D721Med (cell line): ENCODE results near the gene ZFP2.
A peak's percentile ranks its signal among the peaks of the same experiment; 100 is the strongest.

Experiments used
- DNase-seq: peaks from one replicate; pipeline ENCODE4 v3.0.0; 2011; ENCODE audit warnings: low spot score; ENCODE audit not compliant: insufficient read length
- FAIRE-seq: peaks from 2 replicates; lab custom pipeline; 2011; peaks lifted over from hg19 to GRCh38; lab: Jason Lieb, UNC
- TF ChIP-seq, protein P1 (sequence below): IDR thresholded peaks from 2 replicates; pipeline ENCODE4 v1.5.1; 2012; ENCODE audit warnings: mild to moderate bottlenecking, control low read depth; ENCODE audit not compliant: insufficient read depth; ENCODE audit errors: missing control alignments

ZFP2 gene

DNA sequence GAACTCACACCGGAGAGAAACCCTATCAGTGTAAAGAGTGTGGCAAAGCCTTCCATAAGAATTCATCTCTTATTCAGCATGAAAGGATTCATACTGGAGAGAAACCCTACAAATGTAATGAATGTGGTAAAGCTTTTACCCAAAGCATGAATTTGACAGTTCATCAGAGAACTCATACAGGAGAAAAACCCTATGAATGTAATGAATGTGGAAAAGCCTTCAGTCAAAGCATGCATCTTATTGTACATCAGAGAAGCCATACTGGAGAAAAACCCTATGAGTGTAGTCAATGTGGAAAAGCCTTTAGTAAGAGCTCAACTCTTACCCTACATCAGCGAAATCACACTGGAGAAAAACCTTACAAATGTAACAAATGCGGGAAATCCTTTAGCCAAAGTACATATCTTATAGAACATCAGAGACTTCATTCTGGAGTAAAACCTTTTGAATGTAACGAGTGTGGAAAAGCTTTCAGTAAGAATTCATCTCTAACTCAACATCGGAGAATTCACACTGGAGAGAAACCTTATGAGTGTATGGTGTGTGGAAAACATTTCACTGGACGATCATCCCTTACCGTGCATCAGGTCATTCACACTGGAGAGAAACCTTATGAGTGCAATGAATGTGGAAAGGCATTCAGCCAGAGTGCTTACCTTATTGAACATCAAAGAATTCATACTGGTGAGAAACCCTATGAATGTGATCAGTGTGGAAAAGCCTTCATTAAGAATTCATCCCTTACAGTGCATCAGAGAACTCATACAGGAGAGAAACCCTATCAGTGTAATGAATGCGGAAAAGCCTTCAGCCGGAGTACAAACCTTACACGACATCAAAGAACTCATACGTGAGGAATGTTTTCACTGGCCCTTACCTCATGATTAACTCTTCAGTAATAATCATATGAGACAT lies 36.4 kb downstream of the ZFP2 start:
- TF ChIP-seq, protein P1, sequence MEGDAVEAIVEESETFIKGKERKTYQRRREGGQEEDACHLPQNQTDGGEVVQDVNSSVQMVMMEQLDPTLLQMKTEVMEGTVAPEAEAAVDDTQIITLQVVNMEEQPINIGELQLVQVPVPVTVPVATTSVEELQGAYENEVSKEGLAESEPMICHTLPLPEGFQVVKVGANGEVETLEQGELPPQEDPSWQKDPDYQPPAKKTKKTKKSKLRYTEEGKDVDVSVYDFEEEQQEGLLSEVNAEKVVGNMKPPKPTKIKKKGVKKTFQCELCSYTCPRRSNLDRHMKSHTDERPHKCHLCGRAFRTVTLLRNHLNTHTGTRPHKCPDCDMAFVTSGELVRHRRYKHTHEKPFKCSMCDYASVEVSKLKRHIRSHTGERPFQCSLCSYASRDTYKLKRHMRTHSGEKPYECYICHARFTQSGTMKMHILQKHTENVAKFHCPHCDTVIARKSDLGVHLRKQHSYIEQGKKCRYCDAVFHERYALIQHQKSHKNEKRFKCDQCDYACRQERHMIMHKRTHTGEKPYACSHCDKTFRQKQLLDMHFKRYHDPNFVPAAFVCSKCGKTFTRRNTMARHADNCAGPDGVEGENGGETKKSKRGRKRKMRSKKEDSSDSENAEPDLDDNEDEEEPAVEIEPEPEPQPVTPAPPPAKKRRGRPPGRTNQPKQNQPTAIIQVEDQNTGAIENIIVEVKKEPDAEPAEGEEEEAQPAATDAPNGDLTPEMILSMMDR, result no peak
- DNase-seq, result no peak
- FAIRE-seq, result no peak

DNA sequence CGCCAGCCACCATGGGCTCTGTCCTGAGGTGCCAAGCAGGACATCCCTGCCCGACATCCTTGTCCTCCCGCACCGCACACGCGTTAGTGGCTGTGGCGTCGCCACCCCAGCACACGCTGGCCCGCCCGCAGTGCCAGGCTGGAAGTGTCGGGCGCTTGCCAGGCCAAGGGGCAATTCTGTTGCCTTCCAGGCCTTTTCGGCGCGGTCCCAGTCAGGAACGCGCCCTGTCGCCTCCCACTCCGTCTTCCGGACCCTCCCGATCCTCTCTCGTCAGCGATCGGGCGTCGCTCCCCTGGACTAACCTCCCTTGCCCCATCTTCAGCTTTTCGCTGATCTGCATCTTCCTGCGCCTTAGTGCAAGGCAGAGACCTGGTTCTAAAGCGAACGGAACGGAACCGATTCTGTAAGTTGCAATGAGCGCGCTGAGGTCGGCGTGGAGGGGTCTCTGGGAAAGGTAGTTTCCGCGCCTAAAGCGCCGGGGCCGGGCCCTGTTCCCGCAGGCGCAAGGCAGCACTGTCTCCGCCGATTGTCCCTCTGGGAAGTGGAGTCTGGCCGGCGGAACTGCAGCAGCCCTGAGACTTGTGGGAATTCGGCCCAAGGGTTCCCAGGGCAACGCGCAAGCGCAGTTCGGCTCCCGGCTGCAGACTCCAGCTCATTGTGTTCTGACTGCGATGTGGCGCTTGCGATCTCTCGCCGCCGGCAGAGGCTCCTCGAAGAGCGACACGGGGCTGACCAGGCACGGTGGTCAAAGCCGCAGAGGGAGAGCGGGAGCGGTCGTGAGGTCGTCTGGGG lies 45.1 kb downstream of the ZFP2 start, which contains the start of gene ZNF454:
Gene ZNF454, plus strand, starts transcription at position 630 of the 792 bp plus-strand sequence. CDS start 1,594 bp downstream, outside the sequence.
- no peak for FAIRE-seq
- TF ChIP-seq, protein P1, result no peak

DNA sequence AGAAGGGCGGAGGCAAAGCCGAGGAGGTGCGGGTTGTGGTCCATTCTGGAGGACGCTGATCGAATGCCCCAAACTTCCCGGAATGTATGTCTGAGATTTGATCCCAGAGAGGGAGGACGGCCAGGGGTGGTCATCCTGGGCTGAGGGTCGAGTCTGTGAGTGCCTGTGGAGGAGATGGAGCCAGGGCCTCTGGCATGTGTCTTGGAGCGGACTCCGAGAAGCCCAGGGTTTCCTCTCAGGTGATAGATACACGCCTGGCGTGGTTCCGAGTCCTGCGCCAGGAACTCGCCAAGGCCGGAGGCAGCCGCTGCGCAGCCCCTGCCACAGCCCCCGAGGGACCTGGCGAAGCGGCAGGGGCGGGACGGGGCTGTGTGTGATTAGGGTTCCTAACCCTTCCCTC lies 45.6 kb downstream of the ZFP2 start:
- no peak for FAIRE-seq
- TF ChIP-seq, protein P1, result no peak
- DNase-seq, result peak; percentile 44

More for the DNA sequence above, 45.1 kb downstream of the ZFP2 start, which contains the start of gene ZNF454:
- DNase-seq, result peak; percentile 99

DNA sequence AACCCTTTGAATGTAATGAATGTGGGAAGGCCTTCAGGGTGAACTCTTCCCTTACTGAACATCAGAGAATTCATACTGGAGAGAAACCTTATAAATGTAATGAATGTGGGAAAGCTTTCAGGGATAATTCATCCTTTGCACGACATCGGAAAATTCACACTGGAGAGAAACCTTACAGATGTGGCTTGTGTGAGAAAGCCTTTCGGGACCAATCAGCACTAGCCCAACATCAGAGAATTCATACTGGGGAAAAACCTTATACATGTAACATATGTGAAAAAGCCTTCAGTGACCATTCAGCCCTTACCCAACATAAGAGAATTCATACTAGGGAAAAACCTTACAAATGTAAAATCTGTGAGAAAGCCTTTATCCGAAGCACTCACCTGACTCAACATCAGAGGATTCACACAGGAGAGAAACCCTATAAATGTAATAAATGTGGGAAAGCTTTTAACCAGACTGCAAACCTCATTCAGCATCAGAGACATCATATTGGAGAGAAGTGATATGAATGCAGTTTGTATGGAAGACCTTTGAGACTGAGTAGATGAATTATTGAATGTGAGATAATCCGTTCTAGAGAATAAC lies 69.8 kb downstream of the ZFP2 start:
- TF ChIP-seq, protein P1, result no peak
- no peak for FAIRE-seq
- no peak for DNase-seq

DNA sequence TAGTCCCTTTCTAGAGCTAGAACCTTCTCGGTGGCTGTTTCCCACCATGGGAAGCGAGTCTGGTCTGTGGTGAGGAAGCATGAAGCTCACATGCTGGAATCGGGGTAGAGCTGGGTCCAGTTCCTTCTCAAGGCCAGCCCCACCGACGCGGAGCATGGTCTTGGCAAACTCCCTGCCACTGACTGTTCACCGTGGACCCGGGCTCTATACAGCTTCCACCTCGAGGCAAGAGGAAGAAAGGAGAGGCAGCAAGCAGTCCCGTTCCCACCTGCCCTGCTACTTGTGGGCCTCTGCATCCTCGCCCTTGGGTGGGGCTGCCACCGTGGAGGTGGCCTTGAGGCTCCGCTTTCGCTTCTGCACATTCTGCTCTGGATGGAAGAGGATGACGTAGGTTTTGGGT lies 85.7 kb downstream of the ZFP2 start:
- FAIRE-seq (no peak), DNase-seq (no peak)
- TF ChIP-seq, protein P1, result no peak
